Measurements from ENCODE around the gene NACA. TPM values are rescaled to one million over a fixed set of nuclear protein-coding genes. Genes with fewer than 3 reads are reported as not detected.
"Not testable (repeated sequence)": the region's sequence is repeated elsewhere in the genome, so short reads cannot be mapped to it uniquely, and the experiment has no call there.

Gene NACA
- total RNA-seq, 1 donor from 2014 or later = 1,026 TPM

- Mint-ChIP-seq H3K4me1 (peaks cover 27% of the 10 kb centered on the region), H3K36me3 (ENCODE audit: low read depth) (peaks cover 42% of the 10 kb centered on the region), H3K27ac (ENCODE audit: unreplicated experiment) (no peak overlapping the region)
Observed at GRCh38 chr12:56714431-56714929, 10.6 kb downstream of the NACA start.

GRCh38 chr12:56713345-56713744 is 11.8 kb downstream of the NACA start:
- Mint-ChIP-seq H3K27ac (ENCODE audit: unreplicated experiment) (no peak overlapping the region), H3K36me3 (ENCODE audit: low read depth) (peaks cover 33% of the 10 kb centered on the region), H3K27me3 (ENCODE audit: low read depth) (no peaks in the 10 kb centered on the region), H3K9me3 (no peaks in the 10 kb centered on the region), H3K4me1 (peaks cover 17% of the 10 kb centered on the region), H3K4me3 (no peak overlapping the region)
- DNase-seq (ENCODE audit: low read depth, low spot score) = no peak
- no peak for TF ChIP-seq CTCF (conservative IDR thresholded peaks at IDR 0.05)

More at GRCh38 chr12:56714431-56714929, 10.6 kb downstream of the NACA start:
- Mint-ChIP-seq H3K27me3 (ENCODE audit: low read depth) (no peaks in the 10 kb centered on the region), H3K4me3 (no peak overlapping the region), H3K9me3 (no peaks in the 10 kb centered on the region)
- TF ChIP-seq CTCF (conservative IDR thresholded peaks at IDR 0.05) = no peak
- no peak for DNase-seq (ENCODE audit: low read depth, low spot score)

- Mint-ChIP-seq H3K4me3 (no peak overlapping the region), H3K27me3 (ENCODE audit: low read depth) (no peaks in the 10 kb centered on the region)
Observed at GRCh38 chr12:56709759-56710376, 15.2 kb downstream of the NACA start.

GRCh38 chr12:56704522-56704921 is 20.6 kb downstream of the NACA start:
- not testable (repeated sequence) for H3K27ac Mint-ChIP-seq (ENCODE audit: unreplicated experiment); H3K4me1 Mint-ChIP-seq; H3K4me3 Mint-ChIP-seq; H3K27me3 Mint-ChIP-seq (ENCODE audit: low read depth); H3K9me3 Mint-ChIP-seq; DNase-seq (ENCODE audit: low read depth, low spot score); H3K36me3 Mint-ChIP-seq (ENCODE audit: low read depth)

More at GRCh38 chr12:56709759-56710376, 15.2 kb downstream of the NACA start:
- H3K9me3 Mint-ChIP-seq = no peaks in the 10 kb centered on the region
- no peak for TF ChIP-seq CTCF (conservative IDR thresholded peaks at IDR 0.05)
- no peak overlapping the region for H3K27ac Mint-ChIP-seq (ENCODE audit: unreplicated experiment)
- peaks cover 23% of the 10 kb centered on the region for H3K36me3 Mint-ChIP-seq (ENCODE audit: low read depth)
- peaks cover 6% of the 10 kb centered on the region for H3K4me1 Mint-ChIP-seq
- DNase-seq (ENCODE audit: low read depth, low spot score) = no peak

GRCh38 chr12:56699020-56699661 is 26.0 kb downstream of the NACA start:
- H3K27ac Mint-ChIP-seq (ENCODE audit: unreplicated experiment) = no peak overlapping the region
- no peak for DNase-seq (ENCODE audit: low read depth, low spot score)

More at GRCh38 chr12:56699020-56699661, 26.0 kb downstream of the NACA start:
- TF ChIP-seq CTCF (conservative IDR thresholded peaks at IDR 0.05) = no peak
- H3K4me3 Mint-ChIP-seq = no peak overlapping the region
- H3K4me1 Mint-ChIP-seq = peaks cover 10% of the 10 kb centered on the region
- no peaks in the 10 kb centered on the region for H3K36me3 Mint-ChIP-seq (ENCODE audit: low read depth)
- no peaks in the 10 kb centered on the region for H3K9me3 Mint-ChIP-seq
- no peaks in the 10 kb centered on the region for H3K27me3 Mint-ChIP-seq (ENCODE audit: low read depth)

All from neural crest cell (in vitro differentiated cells).